ENCODE data around the gene WARS2.

DNA sequence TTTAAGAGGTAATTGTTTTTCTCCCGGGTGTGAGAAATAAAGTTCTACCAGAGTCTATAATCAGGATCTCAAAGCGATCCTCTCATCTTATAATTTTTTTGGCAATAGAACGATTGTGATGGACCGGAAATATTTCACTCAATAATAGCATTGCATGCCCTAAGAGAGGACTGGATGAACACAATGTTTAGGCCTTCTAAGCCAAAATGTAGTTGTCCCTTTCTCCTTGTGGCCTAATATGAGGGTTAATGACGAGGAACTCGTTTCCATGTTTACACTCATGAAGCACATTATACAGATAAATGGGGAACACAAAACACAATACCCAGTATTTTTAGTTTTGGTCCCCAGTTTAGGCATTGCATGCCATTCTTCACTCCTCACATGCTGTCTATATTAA, 158.2 kb downstream of the WARS2 start:
- TF ChIP-seq, protein P1, sequence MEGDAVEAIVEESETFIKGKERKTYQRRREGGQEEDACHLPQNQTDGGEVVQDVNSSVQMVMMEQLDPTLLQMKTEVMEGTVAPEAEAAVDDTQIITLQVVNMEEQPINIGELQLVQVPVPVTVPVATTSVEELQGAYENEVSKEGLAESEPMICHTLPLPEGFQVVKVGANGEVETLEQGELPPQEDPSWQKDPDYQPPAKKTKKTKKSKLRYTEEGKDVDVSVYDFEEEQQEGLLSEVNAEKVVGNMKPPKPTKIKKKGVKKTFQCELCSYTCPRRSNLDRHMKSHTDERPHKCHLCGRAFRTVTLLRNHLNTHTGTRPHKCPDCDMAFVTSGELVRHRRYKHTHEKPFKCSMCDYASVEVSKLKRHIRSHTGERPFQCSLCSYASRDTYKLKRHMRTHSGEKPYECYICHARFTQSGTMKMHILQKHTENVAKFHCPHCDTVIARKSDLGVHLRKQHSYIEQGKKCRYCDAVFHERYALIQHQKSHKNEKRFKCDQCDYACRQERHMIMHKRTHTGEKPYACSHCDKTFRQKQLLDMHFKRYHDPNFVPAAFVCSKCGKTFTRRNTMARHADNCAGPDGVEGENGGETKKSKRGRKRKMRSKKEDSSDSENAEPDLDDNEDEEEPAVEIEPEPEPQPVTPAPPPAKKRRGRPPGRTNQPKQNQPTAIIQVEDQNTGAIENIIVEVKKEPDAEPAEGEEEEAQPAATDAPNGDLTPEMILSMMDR (conservative IDR thresholded peaks at IDR 0.05; ENCODE audit: low read depth, low read length): no peak
- TF ChIP-seq EZH2 (IDR thresholded peaks at IDR 0.05; ENCODE audit: borderline replicate concordance, low read depth, low read length, poor library complexity, severe bottlenecking): no peak
